DND-41 (cell line): ENCODE measurements around the gene PCMTD2.
A peak's percentile ranks its signal among the peaks of the same experiment; 100 is the strongest.

Source experiments
- ATAC-seq: fragments of 200-7000 bp; cut with Tn5 transposase; 3 replicates; pipeline ENCODE4 v1.9.1; 2021; ENCODE audit warnings: low read depth; ENCODE audit not compliant: insufficient read depth
- DNase-seq: peaks from one replicate; pipeline ENCODE4 v3.0.0-alpha.2; 2020
- H2AFZ ChIP-seq: 2 replicates; pipeline ENCODE4 v1.6.0; 2012; ENCODE audit warnings: low read depth, low read length
- H3K27ac ChIP-seq: 2 replicates; pipeline ENCODE4 v1.5.1; 2012; ENCODE audit warnings: low read length, inconsistent platforms
- H3K27me3 ChIP-seq: fragments of 200-600 bp; sonication (generic); 2 replicates; pipeline ENCODE4 v1.6.0; 2012; ENCODE audit warnings: low read length, mild to moderate bottlenecking, inconsistent platforms; ENCODE audit not compliant: insufficient read depth, poor library complexity
- H3K36me3 ChIP-seq: 2 replicates; pipeline ENCODE4 v1.5.1; 2012; ENCODE audit warnings: low read length, inconsistent platforms; ENCODE audit not compliant: insufficient read depth
- H3K4me1 ChIP-seq: 2 replicates; pipeline ENCODE4 v1.5.1; 2012; ENCODE audit warnings: mild to moderate bottlenecking, low read length; ENCODE audit not compliant: insufficient read depth
- H3K4me2 ChIP-seq: 2 replicates; pipeline ENCODE4 v1.6.0; 2012; ENCODE audit warnings: mild to moderate bottlenecking, moderate library complexity, low read length, inconsistent platforms; ENCODE audit not compliant: insufficient read depth
- H3K4me3 ChIP-seq, 2 experiments: fragments of 200-600 bp in 1 of 2; shearing (Covaris generic) in 1 of 2; 2 replicates each; pipeline ENCODE4 v1.5.1; 2012 to 2016; ENCODE audit warnings: inconsistent platforms in 2 of 2, low read length in 2 of 2, mild to moderate bottlenecking in 2 of 2, low read depth in 1 of 2, moderate library complexity in 1 of 2
- H3K79me2 ChIP-seq: 2 replicates; pipeline ENCODE4 v1.6.0; 2012; ENCODE audit warnings: low read length, inconsistent platforms; ENCODE audit not compliant: insufficient read depth
- H3K9ac ChIP-seq: 2 replicates; pipeline ENCODE4 v1.6.0; 2012; ENCODE audit warnings: low read depth, mild to moderate bottlenecking, inconsistent platforms, low read length, moderate library complexity
- H3K9me3 ChIP-seq: 2 replicates; pipeline ENCODE4 v1.5.1; 2012; ENCODE audit warnings: low read length, moderate library complexity, mild to moderate bottlenecking, inconsistent platforms; ENCODE audit not compliant: insufficient read depth, severe bottlenecking
- H4K20me1 ChIP-seq: 2 replicates; pipeline ENCODE4 v1.6.0; 2012; ENCODE audit warnings: low read length; ENCODE audit not compliant: insufficient read depth
- CTCF ChIP-seq: IDR thresholded peaks from 2 replicates; pipeline ENCODE4 v1.5.1; 2012; ENCODE audit warnings: borderline replicate concordance, low read length, moderate library complexity, mild to moderate bottlenecking; ENCODE audit not compliant: poor library complexity, severe bottlenecking; ENCODE audit errors: extremely low read depth
- EZH2 ChIP-seq: IDR thresholded peaks from 3 replicates; pipeline ENCODE4 v1.6.1; 2012; ENCODE audit warnings: borderline replicate concordance, low read depth, mild to moderate bottlenecking, moderate library complexity, low read length, inconsistent platforms; ENCODE audit not compliant: severe bottlenecking

Gene PCMTD2

GRCh38 chr20:64226686-64227580, 28.6 kb upstream of the PCMTD2 start:
- Histone ChIP-seq H3K36me3 (no peaks in the 10 kb centered on the region), H3K27ac (no peak overlapping the region), H3K4me1 (no peaks in the 10 kb centered on the region), H3K27me3 (peaks cover 11% of the 10 kb centered on the region), H3K4me3 (no peak overlapping the region), H3K9ac (no peak overlapping the region), H3K79me2 (no peaks in the 10 kb centered on the region), H2AFZ (no peak overlapping the region), H4K20me1 (peaks cover 6% of the 10 kb centered on the region; the same call in 1 of the 2 replicates), H3K4me2 (no peak overlapping the region), H3K9me3 (no peaks in the 10 kb centered on the region)
- no peak for DNase-seq
- ATAC-seq, result peak; percentile 40; the same call in 1 of the 3 replicates
- no peak for TF ChIP-seq CTCF
- TF ChIP-seq EZH2, result no peak

GRCh38 chr20:64228086-64228653, 27.4 kb upstream of the PCMTD2 start:
- H4K20me1 ChIP-seq, result peaks cover 6% of the 10 kb centered on the region; the same call in 1 of the 2 replicates
- no peaks in the 10 kb centered on the region for H3K79me2 ChIP-seq
- H3K4me1 ChIP-seq, result no peaks in the 10 kb centered on the region
- no peaks in the 10 kb centered on the region for H3K9me3 ChIP-seq
- no peak overlapping the region for H3K27ac ChIP-seq
- H3K4me3 ChIP-seq, result no peak overlapping the region
- peaks cover 11% of the 10 kb centered on the region for H3K27me3 ChIP-seq
- no peak overlapping the region for H3K4me2 ChIP-seq
- no peak overlapping the region for H3K9ac ChIP-seq
- H2AFZ ChIP-seq, result no peak overlapping the region
- TF ChIP-seq CTCF (no peak), EZH2 (no peak)
- H3K36me3 ChIP-seq, result no peaks in the 10 kb centered on the region
- ATAC-seq, result no peak
- no peak for DNase-seq

GRCh38 chr20:64228751-64229506, 26.6 kb upstream of the PCMTD2 start:
- TF ChIP-seq CTCF, result no peak
- no peak for TF ChIP-seq EZH2
- no peak for ATAC-seq
- peaks cover 11% of the 10 kb centered on the region for H3K27me3 ChIP-seq
- no peak for DNase-seq
- no peaks in the 10 kb centered on the region for H3K9me3 ChIP-seq
- H2AFZ ChIP-seq, result no peak overlapping the region
- H4K20me1 ChIP-seq, result peaks cover 6% of the 10 kb centered on the region; the same call in 1 of the 2 replicates
- no peaks in the 10 kb centered on the region for H3K4me1 ChIP-seq
- H3K27ac ChIP-seq, result no peak overlapping the region
- H3K4me3 ChIP-seq, result no peak overlapping the region
- H3K79me2 ChIP-seq, result no peaks in the 10 kb centered on the region
- H3K36me3 ChIP-seq, result no peaks in the 10 kb centered on the region
- no peak overlapping the region for H3K4me2 ChIP-seq
- H3K9ac ChIP-seq, result no peak overlapping the region
